PC-9 (cell line): ENCODE data around the gene SLC6A6.

Experiments
- EZH2 ChIP-seq: fragments of 200-600 bp; sonication (generic); IDR thresholded peaks from 2 replicates; pipeline ENCODE4 v1.8.0; 2017; ENCODE audit warnings: antibody characterized with exemption, low read depth
- TF ChIP-seq, protein P1 (sequence below): fragments of 200-600 bp; sonication (generic); conservative IDR thresholded peaks from 2 replicates; pipeline ENCODE4 v1.6.1; 2017; ENCODE audit warnings: mixed run types, antibody characterized with exemption, mild to moderate bottlenecking, moderate library complexity

DNA sequence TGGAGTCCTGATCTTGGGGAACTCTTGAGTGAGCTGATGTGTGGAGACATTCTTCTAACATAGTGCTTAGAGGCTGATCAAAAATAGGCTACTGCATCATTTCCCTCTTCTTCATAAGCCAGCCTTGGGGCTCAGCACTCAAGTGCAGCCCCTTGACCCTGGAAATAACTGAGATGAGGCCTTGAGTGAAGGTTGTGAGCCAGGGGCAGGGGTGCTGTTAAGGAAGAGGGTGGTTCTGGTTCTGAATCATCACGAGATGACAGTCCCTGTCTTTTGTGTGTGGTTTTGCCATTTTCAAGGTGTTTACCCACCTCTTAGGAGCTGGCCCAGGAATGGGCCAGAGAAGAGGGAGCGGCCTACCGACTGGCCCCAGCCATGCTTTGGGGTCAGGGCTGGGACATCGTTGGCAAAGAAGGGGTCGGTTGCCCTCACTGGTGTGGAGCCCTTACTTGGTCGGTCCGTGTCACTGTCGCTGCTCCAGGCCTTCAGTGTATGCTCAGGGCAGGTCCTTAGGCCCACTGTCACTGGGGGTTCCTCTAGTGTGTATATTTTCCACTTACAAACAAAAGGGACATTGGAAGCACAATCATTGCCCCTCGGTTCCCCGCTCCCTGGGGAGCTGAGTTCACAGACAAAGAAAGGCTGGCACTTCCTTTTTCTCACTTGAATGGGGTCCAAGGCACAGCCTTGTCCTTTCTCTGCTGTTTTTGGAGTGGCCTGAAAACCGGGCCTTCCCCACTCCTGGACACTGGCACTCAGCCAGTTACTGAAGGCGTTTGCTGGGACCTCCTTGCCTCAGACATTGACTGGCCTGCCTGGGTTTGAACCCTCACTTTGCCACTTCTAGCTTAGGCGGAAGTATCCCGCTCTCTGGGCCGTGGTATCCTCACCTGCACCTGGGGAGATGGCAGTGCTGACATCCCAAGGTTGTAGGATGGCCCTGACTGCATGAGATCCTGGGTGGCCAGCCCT, 46.6 kb downstream of the SLC6A6 start:
- TF ChIP-seq, protein P1, sequence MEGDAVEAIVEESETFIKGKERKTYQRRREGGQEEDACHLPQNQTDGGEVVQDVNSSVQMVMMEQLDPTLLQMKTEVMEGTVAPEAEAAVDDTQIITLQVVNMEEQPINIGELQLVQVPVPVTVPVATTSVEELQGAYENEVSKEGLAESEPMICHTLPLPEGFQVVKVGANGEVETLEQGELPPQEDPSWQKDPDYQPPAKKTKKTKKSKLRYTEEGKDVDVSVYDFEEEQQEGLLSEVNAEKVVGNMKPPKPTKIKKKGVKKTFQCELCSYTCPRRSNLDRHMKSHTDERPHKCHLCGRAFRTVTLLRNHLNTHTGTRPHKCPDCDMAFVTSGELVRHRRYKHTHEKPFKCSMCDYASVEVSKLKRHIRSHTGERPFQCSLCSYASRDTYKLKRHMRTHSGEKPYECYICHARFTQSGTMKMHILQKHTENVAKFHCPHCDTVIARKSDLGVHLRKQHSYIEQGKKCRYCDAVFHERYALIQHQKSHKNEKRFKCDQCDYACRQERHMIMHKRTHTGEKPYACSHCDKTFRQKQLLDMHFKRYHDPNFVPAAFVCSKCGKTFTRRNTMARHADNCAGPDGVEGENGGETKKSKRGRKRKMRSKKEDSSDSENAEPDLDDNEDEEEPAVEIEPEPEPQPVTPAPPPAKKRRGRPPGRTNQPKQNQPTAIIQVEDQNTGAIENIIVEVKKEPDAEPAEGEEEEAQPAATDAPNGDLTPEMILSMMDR: no peak
- TF ChIP-seq EZH2: no peak
